Endothelial cell of umbilical vein (primary cell): ENCODE data around the gene ADAMTS17. TPM values are rescaled to one million over a fixed set of nuclear protein-coding genes. Genes with fewer than 3 reads are reported as not detected.

Experiments used
- BruUV-seq: library from RNA; stranded (reverse); fragments of 400-500 nt; replicated peaks from 2 replicates; lab custom pipeline; 2021; lab: Mats Ljungman, UMichigan
- CTCF ChIA-PET: fragments of 300-600, 350-600 bp; sonication (Branson Sonifier 250); formaldehyde crosslinking; loops from one replicate; lab custom pipeline; 2021; ENCODE audit warnings: antibody characterized with exemption, inconsistent platforms; lab: Charles Lee
- POLR2A ChIA-PET: fragments of 300-600, 350-600 bp; sonication (Branson Sonifier 250); formaldehyde crosslinking; loops from one replicate; lab custom pipeline; 2021; ENCODE audit warnings: antibody characterized with exemption, inconsistent platforms; lab: Charles Lee
- DNase-seq: peaks from one replicate; pipeline ENCODE4 v3.0.0-alpha.2; 2011; ENCODE audit warnings: low read depth, low spot score
- FAIRE-seq: peaks from 2 replicates; lab custom pipeline; 2011; peaks lifted over from hg19 to GRCh38; lab: Jason Lieb, UNC
- H2AFZ ChIP-seq: 2 replicates; pipeline ENCODE4 v1.6.0; 2012; ENCODE audit warnings: low read depth, low read length, control low read depth, inconsistent platforms
- H3K27ac ChIP-seq: 2 replicates; pipeline ENCODE4 v1.5.1; 2011; ENCODE audit warnings: low read depth, mild to moderate bottlenecking, control low read depth, low read length, moderate library complexity; ENCODE audit not compliant: insufficient read depth
- H3K27me3 ChIP-seq, 2 experiments: 2 replicates each; pipeline versions ENCODE4 v1.6.0 to v1.6.1; 2011; ENCODE audit warnings: low read length in 2 of 2, mixed read lengths in 1 of 2; ENCODE audit not compliant: control insufficient read depth in 2 of 2, insufficient read depth in 2 of 2
- H3K36me3 ChIP-seq, 2 experiments: 2 replicates in 1 of 2; 3 replicates in 1 of 2; pipeline ENCODE4 v1.5.1; 2011; ENCODE audit warnings: low read length in 2 of 2, mild to moderate bottlenecking in 1 of 2, moderate library complexity in 1 of 2; ENCODE audit not compliant: control insufficient read depth in 2 of 2, insufficient read depth in 2 of 2; ENCODE audit errors: extremely low read depth in 1 of 2
- H3K4me1 ChIP-seq: 3 replicates; pipeline ENCODE4 v1.5.1; 2011; ENCODE audit warnings: mild to moderate bottlenecking, low read length; ENCODE audit not compliant: control insufficient read depth, insufficient read depth; ENCODE audit errors: extremely low read depth
- H3K4me2 ChIP-seq: 2 replicates; pipeline ENCODE4 v1.6.1; 2011; ENCODE audit warnings: low read length, control low read depth, mixed read lengths; ENCODE audit not compliant: insufficient read depth
- H3K4me3 ChIP-seq, 3 experiments: fragments of 200-600 bp in 1 of 3; sonication (generic), shearing (Covaris generic) in 1 of 3; replicated peaks in 1 of 3; 2 replicates each; pipeline ENCODE4 v1.5.1; 2011 to 2016; ENCODE audit warnings: control low read depth in 3 of 3, low read length in 3 of 3, mild to moderate bottlenecking in 2 of 3, inconsistent platforms in 1 of 3, low read depth in 1 of 3, moderate library complexity in 1 of 3; ENCODE audit not compliant: insufficient read depth in 1 of 3
- H3K79me2 ChIP-seq: 2 replicates; pipeline ENCODE4 v1.6.0; 2012; ENCODE audit warnings: low read length, inconsistent platforms; ENCODE audit not compliant: control insufficient read depth, insufficient read depth
- H3K9ac ChIP-seq: replicated peaks from 2 replicates; pipeline ENCODE3; 2011; ENCODE audit warnings: low read length, control low read depth; ENCODE audit not compliant: insufficient read depth; ENCODE audit errors: extremely low read depth
- H3K9me1 ChIP-seq: replicated peaks from 3 replicates; pipeline ENCODE4 v1.6.0; 2011; ENCODE audit warnings: mild to moderate bottlenecking, low read length; ENCODE audit not compliant: control insufficient read depth, insufficient read depth; ENCODE audit errors: extremely low read depth
- H3K9me3 ChIP-seq: replicated peaks from 2 replicates; pipeline ENCODE4 v1.5.1; 2012; ENCODE audit warnings: low read length, inconsistent platforms; ENCODE audit not compliant: control insufficient read depth, insufficient read depth
- H4K20me1 ChIP-seq: replicated peaks from 2 replicates; pipeline ENCODE3; 2011; ENCODE audit warnings: mild to moderate bottlenecking, low read length; ENCODE audit not compliant: control insufficient read depth, insufficient read depth; ENCODE audit errors: extremely low read depth
- CTCF ChIP-seq, 2 donors: IDR thresholded peaks; 1 replicate in 1 of 2; 2 replicates in 1 of 2; pipeline ENCODE4 v1.5.1; 2011; ENCODE audit warnings: low read length in 2 of 2, mild to moderate bottlenecking in 2 of 2, moderate library complexity in 2 of 2, control low read depth in 1 of 2, inconsistent platforms in 1 of 2, low read depth in 1 of 2; ENCODE audit not compliant: insufficient read depth in 1 of 2; ENCODE audit errors: extremely low read depth in 1 of 2
- EZH2 ChIP-seq: IDR thresholded peaks from 2 replicates; pipeline ENCODE4 v1.6.1; 2012; ENCODE audit warnings: borderline replicate concordance, low read depth, mild to moderate bottlenecking, moderate library complexity, low read length, inconsistent platforms; ENCODE audit not compliant: severe bottlenecking
- FOS ChIP-seq: IDR thresholded peaks from 2 replicates; pipeline ENCODE4 v1.6.1; 2011; ENCODE audit warnings: mild to moderate bottlenecking, low read length, moderate library complexity, borderline replicate concordance; ENCODE audit not compliant: insufficient read depth
- GATA2 ChIP-seq: IDR thresholded peaks from 2 replicates; pipeline ENCODE4 v1.7.0; 2011; ENCODE audit warnings: low read depth, mild to moderate bottlenecking, moderate library complexity, mixed read lengths, low read length; ENCODE audit not compliant: insufficient read length, insufficient read depth
- JUN ChIP-seq: IDR thresholded peaks from 2 replicates; pipeline ENCODE4 v1.6.1; 2011; ENCODE audit warnings: borderline replicate concordance, low read depth; ENCODE audit not compliant: insufficient read length, insufficient read depth
- MYC ChIP-seq: IDR thresholded peaks from one replicate; pipeline ENCODE4 v1.6.1; 2011; ENCODE audit warnings: mild to moderate bottlenecking, low read depth, low read length
- POLR2A ChIP-seq: IDR thresholded peaks from 2 replicates; pipeline ENCODE4 v1.6.1; 2012; ENCODE audit warnings: low read depth, mild to moderate bottlenecking, control low read depth, low read length
- POLR2AphosphoS5 ChIP-seq: IDR thresholded peaks from 2 replicates; pipeline ENCODE4 v1.6.1; 2012; ENCODE audit warnings: low read depth, mild to moderate bottlenecking, control low read depth, low read length, moderate library complexity; ENCODE audit not compliant: insufficient read depth
- dilution Hi-C: fragments of 300-500 bp; cut with MboI; formaldehyde crosslinking; loops from one replicate; pipeline ENCODE4 v1.15.0; 2019; ENCODE audit warnings: low sequenced_read_pairs; ENCODE audit not compliant: extremely low pct_ligation_motif_present
- intact Hi-C: fragments of 100-400 bp; cut with micrococcal nuclease; formaldehyde crosslinking; loops from one replicate; pipeline ENCODE4 v1.10.0; 2022
- polyA plus RNA-seq, 4 experiments: library from polyadenylated mRNA; depleted of rRNA in 3 of 4; stranded (reverse) in 3 of 4; unstranded in 1 of 4; fragments of >200 nt; gene quantifications; 2 replicates each; pipeline versions ENCODE4 v1.2.1 to v1.2.3, GENCODE V29; 2011 to 2012; ENCODE audit warnings: missing spikeins in 1 of 4
- total RNA-seq: library from RNA; stranded (reverse); gene quantifications from 2 replicates; pipeline ENCODE4 v1.2.3, GENCODE V29; 2021
- TF ChIP-seq, protein P1 (sequence below): IDR thresholded peaks from 2 replicates; pipeline ENCODE4 v1.6.1; 2011; ENCODE audit not compliant: insufficient read depth, insufficient read length

The ADAMTS17 gene
- total and polyA plus RNA-seq, 2 donors (not counting 3 experiments of a cell fraction or from before 2014, with no cell fraction given): 0.12 TPM; not detected in 1

DNA sequence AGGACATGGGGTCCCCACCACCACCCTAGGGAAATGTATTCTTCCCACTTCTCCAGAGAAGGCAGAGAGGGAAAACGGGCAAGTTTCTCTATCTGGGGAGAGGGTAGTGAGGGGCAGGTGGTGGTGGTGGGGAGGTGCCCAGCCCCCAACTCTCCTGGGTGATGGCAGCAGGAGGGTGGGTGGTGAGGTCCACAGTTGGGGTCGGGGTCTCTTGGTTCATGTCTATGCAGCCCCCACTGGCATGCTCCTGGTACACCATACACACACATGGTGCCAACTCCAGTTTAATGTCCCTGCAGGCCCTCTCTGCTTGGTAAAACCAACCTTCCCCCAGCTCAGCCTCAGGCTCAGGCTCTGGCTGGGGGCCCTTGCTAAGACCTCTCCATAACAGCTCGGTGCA, 354.1 kb downstream of the ADAMTS17 start:
- Histone ChIP-seq H4K20me1 (no peaks in the 10 kb centered on the region), H3K9ac (no peak overlapping the region), H2AFZ (no peak overlapping the region), H3K27me3 (no peaks in the 10 kb centered on the region), H3K36me3 (no peaks in the 10 kb centered on the region), H3K9me3 (no peaks in the 10 kb centered on the region), H3K9me1 (no peaks in the 10 kb centered on the region), H3K4me1 (no peaks in the 10 kb centered on the region), H3K4me2 (no peak overlapping the region), H3K79me2 (no peaks in the 10 kb centered on the region), H3K27ac (no peak overlapping the region), H3K4me3 (no peak overlapping the region)
- no peak for DNase-seq
- intact Hi-C loops: no loop called here
- TF ChIP-seq JUN (no peak), POLR2AphosphoS5 (no peak), CTCF (IDR thresholded peaks at IDR 0.05; ENCODE audit: extremely low read depth in 1 of 2, insufficient read depth in 1 of 2, low read depth in 1 of 2, low read length in 2 of 2) (no peak), MYC (no peak), FOS (no peak), POLR2A (no peak), GATA2 (no peak), EZH2 (no peak)
- TF ChIP-seq, protein P1, sequence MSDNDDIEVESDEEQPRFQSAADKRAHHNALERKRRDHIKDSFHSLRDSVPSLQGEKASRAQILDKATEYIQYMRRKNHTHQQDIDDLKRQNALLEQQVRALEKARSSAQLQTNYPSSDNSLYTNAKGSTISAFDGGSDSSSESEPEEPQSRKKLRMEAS: no peak
- dilution Hi-C loops: no loop called here
- FAIRE-seq: no peak
- POLR2A ChIA-PET: no interaction called here
- CTCF ChIA-PET: no interaction called here
- no TSS peak for BruUV-seq
